ENCODE results near the gene SLC39A11.

SLC39A11 gene

DNA sequence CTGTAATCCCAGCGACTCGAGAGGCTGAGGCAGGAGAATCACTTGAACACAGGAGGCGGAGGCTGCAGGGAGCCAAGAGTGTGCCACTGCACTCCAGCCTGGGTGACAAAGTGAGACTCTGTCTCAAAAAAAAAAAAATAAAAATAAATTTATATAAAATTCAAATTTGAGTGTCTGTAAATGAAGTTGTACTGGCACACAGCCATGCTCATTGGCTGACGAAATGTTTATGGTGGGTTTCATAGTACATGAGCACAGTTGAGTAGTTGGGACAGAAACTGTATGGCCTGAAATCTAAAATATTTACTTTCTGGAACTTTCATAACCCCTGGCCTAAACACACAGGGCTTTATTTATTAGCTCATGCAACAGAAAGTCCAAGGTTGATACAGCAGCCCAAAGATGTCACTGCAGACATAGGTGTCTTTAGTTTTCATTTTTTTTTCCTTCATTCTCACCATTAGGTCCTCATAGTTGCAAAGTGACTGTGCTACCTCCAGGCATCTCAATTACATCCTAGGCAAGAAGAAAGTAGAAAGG is 355.3 kb downstream of the SLC39A11 start:
- no peaks in the 10 kb centered on the region for H3K36me3 Mint-ChIP-seq (ENCODE audit: low read depth)
- no peak overlapping the region for H3K4me3 Mint-ChIP-seq
- H3K27ac Mint-ChIP-seq: no peak overlapping the region
- H3K4me1 Mint-ChIP-seq: no peaks in the 10 kb centered on the region
- no peaks in the 10 kb centered on the region for H3K27me3 Mint-ChIP-seq (ENCODE audit: low read depth)
- TF ChIP-seq, protein P1, sequence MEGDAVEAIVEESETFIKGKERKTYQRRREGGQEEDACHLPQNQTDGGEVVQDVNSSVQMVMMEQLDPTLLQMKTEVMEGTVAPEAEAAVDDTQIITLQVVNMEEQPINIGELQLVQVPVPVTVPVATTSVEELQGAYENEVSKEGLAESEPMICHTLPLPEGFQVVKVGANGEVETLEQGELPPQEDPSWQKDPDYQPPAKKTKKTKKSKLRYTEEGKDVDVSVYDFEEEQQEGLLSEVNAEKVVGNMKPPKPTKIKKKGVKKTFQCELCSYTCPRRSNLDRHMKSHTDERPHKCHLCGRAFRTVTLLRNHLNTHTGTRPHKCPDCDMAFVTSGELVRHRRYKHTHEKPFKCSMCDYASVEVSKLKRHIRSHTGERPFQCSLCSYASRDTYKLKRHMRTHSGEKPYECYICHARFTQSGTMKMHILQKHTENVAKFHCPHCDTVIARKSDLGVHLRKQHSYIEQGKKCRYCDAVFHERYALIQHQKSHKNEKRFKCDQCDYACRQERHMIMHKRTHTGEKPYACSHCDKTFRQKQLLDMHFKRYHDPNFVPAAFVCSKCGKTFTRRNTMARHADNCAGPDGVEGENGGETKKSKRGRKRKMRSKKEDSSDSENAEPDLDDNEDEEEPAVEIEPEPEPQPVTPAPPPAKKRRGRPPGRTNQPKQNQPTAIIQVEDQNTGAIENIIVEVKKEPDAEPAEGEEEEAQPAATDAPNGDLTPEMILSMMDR (IDR thresholded peaks at IDR 0.05; ENCODE audit: unreplicated experiment in 3 of 3): no peak
- no peaks in the 10 kb centered on the region for H3K9me3 Mint-ChIP-seq

DNA sequence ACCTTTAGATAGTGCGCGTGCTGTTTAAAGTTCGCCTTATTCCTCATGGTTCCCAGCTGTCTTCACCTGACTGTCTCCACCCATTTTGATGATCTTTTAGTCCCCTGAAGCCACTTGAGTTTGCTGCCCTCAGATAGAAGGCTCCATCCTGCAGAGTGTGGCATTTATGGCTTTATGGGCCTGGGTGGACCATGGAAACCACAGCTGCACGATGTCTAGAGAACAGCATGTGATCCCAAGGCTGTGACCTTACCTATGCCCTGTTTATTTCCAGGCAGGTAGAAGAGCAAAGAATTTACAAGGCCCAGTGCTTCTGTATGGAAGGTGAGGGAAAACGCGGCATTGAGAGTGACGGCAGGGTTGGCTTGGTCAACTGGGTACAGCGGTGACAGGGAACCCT is 356.9 kb downstream of the SLC39A11 start:
- Mint-ChIP-seq H3K36me3 (ENCODE audit: low read depth) (no peaks in the 10 kb centered on the region), H3K27me3 (ENCODE audit: low read depth) (no peaks in the 10 kb centered on the region), H3K4me3 (no peak overlapping the region), H3K4me1 (no peaks in the 10 kb centered on the region), H3K27ac (no peak overlapping the region), H3K9me3 (no peaks in the 10 kb centered on the region)
- TF ChIP-seq, protein P1 (IDR thresholded peaks at IDR 0.05; ENCODE audit: unreplicated experiment in 3 of 3): no peak

DNA sequence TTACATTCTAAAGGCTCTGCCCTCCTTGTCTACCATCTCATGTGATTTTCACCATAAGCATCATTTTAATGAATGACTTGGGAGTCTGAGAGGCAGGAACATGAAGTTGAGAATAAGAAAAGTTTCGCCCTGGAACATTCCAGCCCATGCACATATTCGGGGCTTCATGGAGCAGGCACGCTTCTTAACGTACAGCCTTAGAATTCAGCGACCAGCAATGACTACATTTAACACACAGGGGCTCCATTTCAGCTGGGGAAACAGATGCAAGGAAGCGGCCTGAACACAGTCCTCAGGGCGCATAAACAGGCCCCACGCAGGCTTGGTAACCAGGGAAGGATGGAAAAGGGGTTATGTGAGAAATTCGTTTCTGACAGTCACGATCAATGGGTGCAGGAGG is 357.4 kb downstream of the SLC39A11 start:
- Mint-ChIP-seq H3K9me3 (no peaks in the 10 kb centered on the region), H3K4me1 (no peaks in the 10 kb centered on the region), H3K27me3 (ENCODE audit: low read depth) (no peaks in the 10 kb centered on the region), H3K27ac (no peak overlapping the region), H3K36me3 (ENCODE audit: low read depth) (no peaks in the 10 kb centered on the region), H3K4me3 (no peak overlapping the region)
- TF ChIP-seq, protein P1 (IDR thresholded peaks at IDR 0.05; ENCODE audit: unreplicated experiment in 3 of 3): no peak

DNA sequence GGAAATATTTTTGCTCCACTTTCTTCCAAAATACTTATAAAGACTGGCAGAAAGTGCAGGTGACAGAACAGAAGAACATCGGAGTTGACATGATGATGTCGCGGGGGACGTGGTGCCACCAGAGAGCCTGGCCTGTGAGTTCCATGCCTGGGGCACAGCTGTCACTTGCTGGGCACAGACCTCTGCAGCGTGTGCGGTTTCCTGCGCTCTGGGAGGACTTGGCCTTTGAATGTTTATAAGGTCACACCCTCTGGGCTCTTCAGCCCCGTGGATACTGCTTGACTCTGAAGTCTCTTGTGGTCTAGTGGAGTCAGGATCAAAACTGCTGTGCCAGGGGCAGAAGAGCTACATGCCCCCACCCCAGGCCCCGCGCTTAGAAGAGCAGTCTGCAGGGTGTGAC is 357.9 kb downstream of the SLC39A11 start:
- Mint-ChIP-seq H3K4me1 (no peaks in the 10 kb centered on the region), H3K27ac (no peak overlapping the region), H3K36me3 (ENCODE audit: low read depth) (no peaks in the 10 kb centered on the region), H3K4me3 (no peak overlapping the region), H3K9me3 (no peaks in the 10 kb centered on the region), H3K27me3 (ENCODE audit: low read depth) (no peaks in the 10 kb centered on the region)
- TF ChIP-seq, protein P1 (IDR thresholded peaks at IDR 0.05; ENCODE audit: unreplicated experiment in 3 of 3): no peak

DNA sequence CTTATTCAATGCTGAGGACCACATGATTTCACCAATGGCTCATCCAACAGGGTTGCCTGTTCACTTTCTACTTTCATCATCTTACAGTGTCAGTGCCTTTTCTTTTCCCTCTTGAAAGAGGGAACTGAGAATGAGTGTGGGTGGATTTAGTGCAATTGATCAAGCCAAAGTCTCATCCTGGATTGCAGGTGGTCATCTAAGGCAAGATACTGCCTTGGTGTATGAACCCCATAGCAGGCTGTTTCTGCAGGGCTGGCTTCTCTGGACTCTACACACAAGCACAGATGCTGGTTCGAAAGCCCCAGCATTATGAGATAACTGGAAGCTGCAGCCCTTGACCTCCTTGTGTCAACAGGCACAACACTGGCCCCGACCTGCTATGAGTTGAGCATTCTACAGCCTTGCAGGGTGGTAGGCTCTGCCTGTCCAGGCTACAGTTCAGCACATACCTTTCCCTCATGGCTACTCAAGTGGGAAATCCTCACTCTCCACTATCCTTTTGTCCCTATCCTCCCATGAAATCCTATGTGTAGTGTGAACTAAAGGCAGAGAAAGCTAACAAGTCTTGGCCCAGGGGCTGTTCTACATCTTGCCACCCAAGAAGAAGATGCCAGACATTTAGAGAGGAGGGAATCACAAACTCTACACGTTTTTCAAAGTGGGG is 358.7 kb downstream of the SLC39A11 start:
- H3K4me1 Mint-ChIP-seq: no peaks in the 10 kb centered on the region
- TF ChIP-seq, protein P1 (IDR thresholded peaks at IDR 0.05; ENCODE audit: unreplicated experiment in 3 of 3): no peak
- no peak overlapping the region for H3K4me3 Mint-ChIP-seq
- no peaks in the 10 kb centered on the region for H3K36me3 Mint-ChIP-seq (ENCODE audit: low read depth)
- no peaks in the 10 kb centered on the region for H3K27me3 Mint-ChIP-seq (ENCODE audit: low read depth)
- H3K9me3 Mint-ChIP-seq: no peaks in the 10 kb centered on the region
- no peak overlapping the region for H3K27ac Mint-ChIP-seq
